Measurements from ENCODE around the gene CCDC12. TPM values are rescaled to one million over a fixed set of nuclear protein-coding genes. Genes with fewer than 3 reads are reported as not detected.

The CCDC12 gene
- total and polyA plus RNA-seq, 2 donors (not counting 1 experiment from before 2014, with no cell fraction given), result 84.0 to 97.3 TPM

GRCh38 chr3:46982546-46982945 is 6.0 kb upstream of the CCDC12 start:
- no peak for ATAC-seq (ENCODE audit: low read depth)
- CTCF ChIA-PET, result interaction anchor here (0.6 to 2.9 kb wide), 4 partner anchors 9 to 160 kb away, joined by 3 to 10 read pairs (median 6); no protein-coding TSS in a partner anchor
- Histone ChIP-seq H4K20me1 (ENCODE audit: control insufficient read depth, insufficient read depth, low read length, poor library complexity, severe bottlenecking) (peaks cover 32% of the 10 kb centered on the region), H3K4me3 (ENCODE audit: control extremely low read depth in 1 of 5, extremely low read depth in 1 of 5, insufficient read depth in 1 of 5, low read depth in 2 of 5, low read length in 4 of 5) (no peak overlapping the region), H3K36me3 (replicated peaks in 1 of 2; ENCODE audit: control extremely low read depth in 1 of 2, control insufficient read depth in 1 of 2, extremely low read depth in 1 of 2, insufficient read depth in 2 of 2, low read length in 1 of 2) (no peaks in the 10 kb centered on the region), H3K79me2 (ENCODE audit: control insufficient read depth, insufficient read depth, low read length) (peaks cover 77% of the 10 kb centered on the region), H3K4me2 (replicated peaks; ENCODE audit: low read depth, low read length, poor library complexity, severe bottlenecking) (no peak overlapping the region), H3K27ac (ENCODE audit: low read length in 2 of 2) (no peak overlapping the region), H3K9ac (ENCODE audit: low read length) (no peak overlapping the region), H3K9me3 (ENCODE audit: control extremely low read depth in 1 of 3, control insufficient read depth in 2 of 3, insufficient read depth in 1 of 3, low read length in 2 of 3) (no peaks in the 10 kb centered on the region), H3K27me3 (replicated peaks in 1 of 4; ENCODE audit: control extremely low read depth in 1 of 4, control insufficient read depth in 3 of 4, insufficient read depth in 4 of 4, low read length in 3 of 4) (no peaks in the 10 kb centered on the region), H3K4me1 (ENCODE audit: control insufficient read depth in 2 of 2, insufficient read depth in 2 of 2, low read length in 2 of 2) (peaks cover 52 to 73% of the 10 kb centered on the region in 2 donors), H2AFZ (ENCODE audit: insufficient read depth, low read depth, low read length, poor library complexity, severe bottlenecking) (no peak overlapping the region)
- no peaks in the 10 kb centered on the region for H3K27me3 Mint-ChIP-seq
- no peak for TF ChIP-seq EZH2 (IDR thresholded peaks at IDR 0.05; ENCODE audit: borderline replicate concordance, insufficient read depth, low read depth, low read length, poor library complexity, severe bottlenecking)
- no peak for TF ChIP-seq CTCF (IDR thresholded peaks at IDR 0.05)
- H3K27ac Mint-ChIP-seq, result peak overlapping the region; percentile 79
- intact Hi-C loops (cut with micrococcal nuclease), result no loop called here
- no peaks in the 10 kb centered on the region for H3K9me3 Mint-ChIP-seq (ENCODE audit: insufficient read depth)
- no peak for DNase-seq
- H3K4me1 Mint-ChIP-seq, result peaks cover 70% of the 10 kb centered on the region
- no peak overlapping the region for H3K4me3 Mint-ChIP-seq
- POLR2A ChIA-PET, result no interaction called here
- 100% methylated on average over 1 of the region's 2 CpGs for WGBS (ENCODE audit: insufficient coverage)

- Mint-ChIP-seq H3K27me3 (no peaks in the 10 kb centered on the region), H3K4me1 (peaks cover 68% of the 10 kb centered on the region), H3K27ac (peak overlapping the region; percentile 53), H3K4me3 (peak overlapping the region; percentile 72), H3K9me3 (ENCODE audit: insufficient read depth) (no peaks in the 10 kb centered on the region)
- intact Hi-C loops (cut with micrococcal nuclease), result no loop called here
- ChIA-PET CTCF (interaction anchor here (0.6 to 2.9 kb wide), 6 partner anchors 9 to 161 kb away, joined by 3 to 10 read pairs (median 4); no protein-coding TSS in a partner anchor), POLR2A (no interaction called here)
- DNase-seq (no peak), ATAC-seq (ENCODE audit: low read depth) (no peak)
- Histone ChIP-seq H2AFZ (ENCODE audit: insufficient read depth, low read depth, low read length, poor library complexity, severe bottlenecking) (no peak overlapping the region), H3K79me2 (ENCODE audit: control insufficient read depth, insufficient read depth, low read length) (peaks cover 82% of the 10 kb centered on the region), H4K20me1 (ENCODE audit: control insufficient read depth, insufficient read depth, low read length, poor library complexity, severe bottlenecking) (peaks cover 27% of the 10 kb centered on the region), H3K9me3 (ENCODE audit: control extremely low read depth in 1 of 3, control insufficient read depth in 2 of 3, insufficient read depth in 1 of 3, low read length in 2 of 3) (no peaks in the 10 kb centered on the region), H3K36me3 (replicated peaks in 1 of 2; ENCODE audit: control extremely low read depth in 1 of 2, control insufficient read depth in 1 of 2, extremely low read depth in 1 of 2, insufficient read depth in 2 of 2, low read length in 1 of 2) (no peaks in the 10 kb centered on the region), H3K4me1 (ENCODE audit: control insufficient read depth in 2 of 2, insufficient read depth in 2 of 2, low read length in 2 of 2) (peaks cover 51 to 72% of the 10 kb centered on the region in 2 donors), H3K27me3 (replicated peaks in 1 of 4; ENCODE audit: control extremely low read depth in 1 of 4, control insufficient read depth in 3 of 4, insufficient read depth in 4 of 4, low read length in 3 of 4) (no peaks in the 10 kb centered on the region), H3K9ac (ENCODE audit: low read length) (no peak overlapping the region), H3K4me2 (replicated peaks; ENCODE audit: low read depth, low read length, poor library complexity, severe bottlenecking) (peak overlapping the region; percentile 32), H3K4me3 (ENCODE audit: control extremely low read depth in 1 of 5, extremely low read depth in 1 of 5, insufficient read depth in 1 of 5, low read depth in 2 of 5, low read length in 4 of 5) (no peak overlapping the region), H3K27ac (ENCODE audit: low read length in 2 of 2) (no peak overlapping the region)
- no peak for TF ChIP-seq CTCF (IDR thresholded peaks at IDR 0.05)
- no peak for TF ChIP-seq EZH2 (IDR thresholded peaks at IDR 0.05; ENCODE audit: borderline replicate concordance, insufficient read depth, low read depth, low read length, poor library complexity, severe bottlenecking)
- 39% methylated on average over 3 of the region's 5 CpGs for WGBS (ENCODE audit: insufficient coverage)
Measured at GRCh38 chr3:46981932-46982471, 5.5 kb upstream of the CCDC12 start.

All from B cell (primary cell).